ENCODE data around the gene MEMO1.
"Not testable (repeated sequence)": the region's sequence is repeated elsewhere in the genome, so short reads cannot be mapped to it uniquely, and the experiment has no call there.

MEMO1 gene

GRCh38 chr2:31957354-31958139, 53.3 kb downstream of the MEMO1 start:
- no peak for DNase-seq (ENCODE audit: low spot score)

DNA sequence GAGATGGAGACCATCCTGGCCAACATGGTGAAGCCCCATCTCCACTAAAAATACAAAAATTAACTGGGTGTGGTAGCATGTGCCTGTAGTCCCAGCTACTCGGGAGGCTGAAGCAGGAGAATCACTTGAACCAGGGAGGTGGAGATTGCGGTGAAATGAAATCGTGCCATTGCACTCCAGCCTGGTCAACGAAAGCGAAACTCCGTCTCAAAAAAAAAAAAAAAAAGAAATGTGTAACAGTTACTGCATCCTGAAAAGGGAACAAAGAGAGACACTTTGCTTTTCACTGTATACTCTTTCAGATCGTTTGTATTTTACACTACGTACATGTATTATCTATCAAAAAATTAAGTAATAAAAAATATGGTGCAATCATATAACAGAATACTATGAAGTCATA, 53.9 kb downstream of the MEMO1 start:
- DNase-seq (ENCODE audit: low spot score): not testable (repeated sequence)

- no peak for DNase-seq (ENCODE audit: low spot score)
These were observed 54.5 kb downstream of the MEMO1 start for GRCh38 chr2:31956312-31956711.

- not testable (repeated sequence) for DNase-seq (ENCODE audit: low spot score)
These were observed 57.7 kb downstream of the MEMO1 start for GRCh38 chr2:31953095-31953494.

- DNase-seq (ENCODE audit: low spot score): no peak
These were observed 59.8 kb downstream of the MEMO1 start for GRCh38 chr2:31950946-31951562.

DNA sequence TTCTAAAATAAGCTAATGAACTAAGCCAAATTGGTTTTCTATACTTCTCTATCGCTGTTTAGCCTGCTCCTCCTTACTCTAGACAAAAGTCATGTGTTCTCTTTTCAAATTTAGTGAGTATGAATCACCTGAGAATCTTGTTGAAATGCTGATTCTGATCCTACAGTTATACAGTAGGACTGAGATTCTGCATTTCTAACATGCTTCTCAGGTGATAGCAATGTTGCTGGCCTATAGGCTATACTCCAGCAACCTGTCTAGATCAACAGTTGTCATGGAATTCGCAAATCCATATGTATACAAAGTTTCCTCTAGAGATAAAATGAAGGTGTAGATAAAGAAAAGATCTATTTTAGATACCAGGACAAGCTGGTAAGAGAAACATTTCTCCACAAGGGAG, 62.9 kb downstream of the MEMO1 start:
- no peak for DNase-seq (ENCODE audit: low spot score)

GRCh38 chr2:31946838-31947237, 64.0 kb downstream of the MEMO1 start:
- no peak for DNase-seq (ENCODE audit: low spot score)

GRCh38 chr2:31945572-31945935, 65.3 kb downstream of the MEMO1 start:
- DNase-seq (ENCODE audit: low spot score): no peak

GRCh38 chr2:31944828-31945571, 65.8 kb downstream of the MEMO1 start:
- DNase-seq (ENCODE audit: low spot score): no peak

DNA sequence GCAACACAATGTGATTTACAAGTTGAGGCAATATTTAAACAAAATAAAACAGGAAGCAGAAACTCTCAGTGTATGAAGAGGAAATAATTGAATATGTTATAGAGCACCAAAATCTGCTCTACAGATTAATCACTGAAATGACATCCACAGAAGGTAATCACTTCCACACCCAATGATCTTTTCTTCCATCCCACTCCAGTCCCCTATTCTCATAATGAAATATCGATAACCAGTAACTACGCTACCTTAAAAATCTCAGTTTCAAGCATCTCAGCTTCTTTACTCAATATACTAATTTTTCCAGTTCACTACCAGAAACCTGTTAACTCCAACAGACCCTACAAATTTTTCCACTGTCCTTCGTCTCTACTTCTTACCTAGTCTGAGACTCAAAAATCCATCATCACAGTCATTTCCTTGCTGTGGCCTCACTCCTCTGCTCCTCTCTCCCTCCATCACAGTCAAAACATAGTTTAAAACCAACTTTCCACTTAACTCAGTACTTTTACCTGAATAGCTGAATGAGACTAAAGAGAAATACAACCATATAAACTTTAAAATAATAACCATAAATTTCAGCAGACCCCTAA, 67.1 kb downstream of the MEMO1 start:
- DNase-seq (ENCODE audit: low spot score): no peak

DNA sequence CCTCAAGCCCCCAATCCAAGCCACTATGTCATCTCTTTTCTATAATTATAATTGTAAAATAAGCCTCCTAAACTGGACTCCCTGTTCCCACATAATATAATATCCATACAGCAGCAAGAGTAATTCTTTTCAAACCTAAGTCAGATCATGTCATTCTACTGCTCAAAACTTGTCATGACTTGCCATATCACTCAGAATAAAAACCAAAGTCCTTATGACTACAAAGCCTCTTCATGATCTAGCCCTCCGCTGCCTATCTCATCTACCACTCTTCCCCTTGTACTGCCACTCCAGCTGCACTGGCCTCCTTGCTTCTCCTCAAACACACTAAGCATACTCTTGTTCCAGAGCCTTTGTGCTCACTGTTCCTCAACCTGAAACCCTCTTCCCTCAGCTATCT, 69.9 kb downstream of the MEMO1 start:
- DNase-seq (ENCODE audit: low spot score): no peak

GRCh38 chr2:31937741-31938140, 73.1 kb downstream of the MEMO1 start:
- no peak for DNase-seq (ENCODE audit: low spot score)

- DNase-seq (ENCODE audit: low spot score): no peak
These were observed 75.4 kb downstream of the MEMO1 start for GRCh38 chr2:31935370-31935769.

DNA sequence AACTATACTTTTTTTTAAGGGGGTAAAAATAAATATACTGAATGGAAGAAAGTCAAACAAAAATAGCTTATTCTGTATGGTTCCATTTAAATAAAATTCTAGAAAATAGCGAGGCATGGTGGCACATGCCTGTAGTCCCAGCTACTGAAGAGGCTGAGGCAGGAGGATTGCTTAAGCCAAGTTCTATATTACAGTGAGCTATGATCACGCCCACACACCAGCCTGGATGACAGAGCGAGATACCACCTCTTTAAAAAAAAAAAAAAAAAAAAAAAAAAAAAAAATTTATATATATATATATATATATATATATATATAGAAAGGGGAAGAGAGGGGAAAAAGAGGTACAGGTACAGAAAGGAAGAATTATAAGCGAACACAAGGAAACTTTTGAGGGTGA, 77.7 kb downstream of the MEMO1 start:
- no peak for DNase-seq (ENCODE audit: low spot score)

GRCh38 chr2:31932589-31932988, 78.2 kb downstream of the MEMO1 start:
- no peak for DNase-seq (ENCODE audit: low spot score)

- no peak for DNase-seq (ENCODE audit: low spot score)
These were observed 78.9 kb downstream of the MEMO1 start for GRCh38 chr2:31931916-31932315.

DNA sequence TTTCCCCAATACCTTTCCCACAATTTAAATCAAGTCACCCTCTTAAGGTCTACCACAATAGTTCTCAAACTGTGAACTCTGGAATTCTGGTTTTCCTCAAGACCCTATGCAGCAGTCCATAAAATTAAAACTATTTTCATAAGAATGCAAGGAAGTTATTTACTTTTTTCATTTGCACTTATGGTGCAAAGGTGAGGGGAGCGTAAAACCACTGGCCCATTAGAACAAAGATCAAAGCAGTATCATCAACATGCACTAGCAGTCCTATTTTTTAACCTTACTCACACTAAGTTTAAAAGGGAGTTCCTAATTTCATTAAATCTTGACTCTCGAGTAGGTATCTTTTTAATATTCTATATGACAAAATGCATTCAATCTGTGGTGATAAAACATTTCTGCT, 85.3 kb downstream of the MEMO1 start:
- no peak for DNase-seq (ENCODE audit: low spot score)

DNA sequence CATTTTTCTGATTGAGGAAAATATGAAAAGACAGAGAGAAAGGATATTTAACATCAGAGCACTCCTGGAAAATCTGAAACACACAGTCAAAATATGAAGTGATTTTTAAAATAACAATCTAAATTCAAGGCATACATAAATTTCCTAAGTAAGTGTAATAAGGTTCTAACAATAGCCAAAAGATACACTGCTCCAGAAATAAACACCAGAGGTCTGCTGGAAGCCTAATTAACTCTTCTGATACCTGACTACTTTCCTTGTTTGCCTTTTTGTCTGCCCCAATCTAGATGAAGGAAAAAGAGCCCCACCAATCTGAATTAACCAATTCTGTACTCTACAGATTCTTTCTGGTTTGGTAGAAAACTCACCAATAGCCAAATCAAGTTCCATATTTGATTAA, 87.1 kb downstream of the MEMO1 start:
- no peak for DNase-seq (ENCODE audit: low spot score)

GRCh38 chr2:31922542-31923408, 88.0 kb downstream of the MEMO1 start:
- no peak for DNase-seq (ENCODE audit: low spot score)

GRCh38 chr2:31920962-31921361, 89.8 kb downstream of the MEMO1 start:
- DNase-seq (ENCODE audit: low spot score): no peak

DNA sequence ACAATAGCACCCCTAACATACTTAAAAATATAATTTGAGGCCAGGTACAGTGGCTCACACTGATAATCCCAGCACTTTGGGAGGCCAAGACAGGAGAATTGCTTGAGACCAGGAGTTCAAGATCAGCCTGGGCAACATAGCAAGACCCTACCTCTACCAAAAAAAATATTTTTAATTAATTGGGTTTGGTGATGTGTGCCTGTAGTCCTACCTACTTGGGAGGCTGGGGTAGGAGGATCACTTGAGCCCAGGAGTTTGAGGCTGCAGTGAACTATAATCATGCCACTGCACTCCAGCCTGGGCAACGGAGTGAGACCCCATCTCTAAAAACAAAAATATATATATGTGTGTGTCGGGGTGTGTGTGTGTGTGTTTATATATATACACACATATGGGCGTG, 91.3 kb downstream of the MEMO1 start:
- no peak for DNase-seq (ENCODE audit: low spot score)

DNA sequence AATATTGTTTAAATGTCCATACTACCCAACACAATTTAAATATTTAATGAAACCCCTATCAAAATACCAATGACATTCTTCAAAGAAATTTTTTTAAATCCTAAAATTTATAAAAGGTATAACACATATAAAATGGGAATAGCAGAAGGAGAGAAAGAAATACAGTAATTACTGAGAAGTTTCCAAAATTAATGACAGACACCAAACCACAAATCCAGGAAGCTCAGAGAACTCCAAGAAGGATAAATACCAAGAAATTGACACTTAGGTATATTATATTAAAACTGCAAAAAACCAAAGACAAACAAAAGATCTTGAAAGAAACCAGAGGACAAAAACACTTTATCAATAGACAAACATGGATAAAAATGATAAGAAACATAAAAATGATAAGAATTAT, 101.1 kb downstream of the MEMO1 start:
- no peak for DNase-seq (ENCODE audit: low spot score)

Data from ecto neural progenitor cell (in vitro differentiated cells).